ENCODE results near the gene OSBPL3.
"Not testable (repeated sequence)": the region's sequence is repeated elsewhere in the genome, so short reads cannot be mapped to it uniquely, and the experiment has no call there.

Gene OSBPL3

DNA sequence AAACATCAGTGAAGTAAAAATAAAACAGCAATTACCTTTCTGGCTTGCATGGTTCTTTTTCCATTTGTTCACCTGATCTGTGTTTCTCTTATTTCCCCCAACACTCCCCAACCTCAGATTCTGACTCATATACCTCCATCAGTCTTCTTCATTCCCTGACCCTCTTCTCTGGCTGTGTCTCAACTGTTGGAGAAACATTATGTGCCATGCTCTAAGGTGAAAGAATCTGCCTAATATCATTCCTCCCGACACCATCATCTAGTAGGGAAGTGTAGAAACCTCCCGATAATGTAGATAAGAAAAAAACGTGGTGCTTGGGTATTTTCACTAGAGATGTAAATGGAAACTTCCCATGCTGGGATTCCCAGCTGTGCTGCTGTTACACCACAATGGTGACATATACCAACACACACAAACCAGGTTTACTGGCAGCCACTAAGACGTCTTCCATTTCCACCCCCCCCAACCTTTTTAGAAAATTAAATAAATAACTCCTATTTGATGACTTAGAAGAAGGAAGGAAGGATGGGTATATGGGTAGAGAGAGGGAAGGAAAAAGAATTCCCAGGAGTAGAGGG, 63.4 kb downstream of the OSBPL3 start:
- no peak for DNase-seq

DNA sequence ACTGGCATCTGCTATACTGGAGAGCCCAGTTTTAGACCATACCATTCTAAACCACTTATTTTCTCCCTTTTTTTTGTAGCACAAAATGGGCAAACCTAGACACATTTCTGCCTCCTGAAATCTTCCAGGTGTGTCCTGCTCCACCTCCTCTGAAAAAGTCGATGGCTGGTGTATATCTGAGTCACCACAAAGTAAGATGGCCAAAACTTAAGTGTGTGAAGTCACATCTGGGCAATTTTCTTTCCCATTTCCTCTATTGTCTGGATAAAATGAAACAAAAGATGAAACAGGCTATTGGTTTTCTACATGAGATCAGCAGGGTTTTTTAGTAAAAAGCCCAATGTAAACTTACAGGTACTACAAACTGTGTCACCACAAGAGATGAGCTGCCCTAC, 65.5 kb downstream of the OSBPL3 start:
- no peak for DNase-seq

DNA sequence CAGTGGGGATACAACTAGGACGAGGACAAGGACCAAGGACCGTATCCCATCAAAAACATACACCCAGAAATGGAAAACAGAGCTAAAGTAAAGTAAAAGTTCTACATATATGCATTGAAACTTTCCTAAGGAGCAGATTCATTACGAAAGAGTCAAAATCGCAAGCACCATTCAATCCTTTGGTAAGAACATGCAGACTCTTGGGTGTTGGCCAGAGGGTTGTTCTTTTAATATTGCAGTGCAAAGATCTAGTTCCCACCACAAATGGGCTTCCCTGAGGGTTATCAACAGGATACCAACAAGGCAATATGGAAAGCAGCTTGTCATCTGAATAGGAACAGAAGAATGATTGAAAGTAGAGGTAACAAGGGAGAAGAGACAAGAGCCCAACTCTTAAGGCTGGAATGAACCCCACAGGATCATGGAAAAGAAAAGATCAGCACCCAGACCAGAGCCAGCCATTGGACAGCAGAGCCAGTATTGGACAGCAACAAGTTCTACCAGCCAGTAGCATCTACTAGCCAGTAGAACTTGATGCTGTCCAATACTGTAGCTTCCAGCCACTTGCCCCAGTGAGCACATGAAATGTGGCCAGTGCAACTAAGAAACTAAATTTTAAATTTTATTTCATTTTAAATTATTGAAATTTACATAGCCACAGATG, 66.0 kb downstream of the OSBPL3 start:
- DNase-seq: no peak

DNA sequence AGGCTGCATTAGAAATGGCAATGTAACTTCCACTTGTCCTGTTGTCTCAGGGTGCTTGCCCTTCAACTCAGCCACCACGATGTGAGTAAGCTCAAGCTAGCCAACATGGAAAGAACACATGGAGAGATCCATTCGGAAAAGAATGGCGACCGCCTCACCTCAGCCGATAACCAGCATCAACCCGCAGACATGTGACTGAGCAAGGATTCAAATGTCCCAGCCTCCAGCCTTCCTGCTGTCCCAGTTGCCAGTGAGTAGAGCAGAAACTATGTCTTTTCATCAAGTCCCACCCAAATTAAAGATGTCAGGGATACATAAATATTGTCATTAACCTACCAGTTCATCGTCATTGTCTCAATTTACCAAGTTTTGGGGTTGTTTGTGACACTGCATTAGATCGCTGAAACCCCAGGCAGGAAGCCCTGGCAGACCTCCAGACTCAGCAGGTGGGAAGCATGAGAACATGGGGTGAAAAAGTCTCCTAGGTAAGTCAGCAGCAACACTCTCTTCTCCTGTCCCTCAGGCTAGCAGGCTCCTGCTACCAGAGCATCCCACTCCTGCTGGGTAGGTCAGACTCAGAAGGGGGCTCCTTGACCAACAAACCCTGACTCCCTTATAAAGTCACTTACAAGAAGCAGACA, 67.0 kb downstream of the OSBPL3 start:
- DNase-seq: no peak

DNA sequence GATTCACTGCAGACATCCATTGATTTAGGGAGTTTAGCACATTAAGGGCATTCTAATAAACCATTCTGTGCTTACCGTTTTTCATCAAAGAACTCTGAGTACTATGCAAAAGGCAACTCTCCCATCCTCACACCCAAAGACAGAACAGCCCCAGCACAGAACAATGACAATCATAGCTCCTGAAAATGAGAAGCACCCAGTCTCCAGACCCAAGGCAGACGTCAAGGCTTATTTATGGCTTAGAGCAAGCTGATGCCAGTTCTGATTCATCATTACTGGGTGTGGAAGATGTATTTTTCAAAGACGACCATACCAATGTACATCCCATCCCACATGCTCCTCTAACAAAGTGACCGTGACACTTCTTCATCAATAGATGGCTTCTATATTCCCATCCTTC, 67.6 kb downstream of the OSBPL3 start:
- no peak for DNase-seq

DNA sequence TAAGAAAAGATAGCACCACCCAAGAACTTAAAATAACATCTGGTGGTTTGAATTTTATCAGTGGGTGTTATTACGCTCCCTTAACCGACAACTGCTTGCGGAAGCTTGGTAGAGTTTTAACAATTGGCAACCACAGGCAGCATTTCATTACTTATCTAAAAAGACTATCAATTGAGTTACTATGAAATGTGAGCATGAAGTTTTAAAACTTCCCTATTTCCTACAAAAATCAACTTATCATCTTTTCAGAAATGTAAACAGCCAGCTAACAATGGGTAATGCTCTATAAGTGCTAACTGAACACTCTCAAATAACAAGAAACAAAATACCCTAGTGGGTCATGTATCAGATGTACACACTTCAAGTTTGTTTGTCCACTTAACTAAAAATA, 68.8 kb downstream of the OSBPL3 start:
- peak in 3 of 6 experiments; percentile 31 to 53 (median 39) for DNase-seq

DNA sequence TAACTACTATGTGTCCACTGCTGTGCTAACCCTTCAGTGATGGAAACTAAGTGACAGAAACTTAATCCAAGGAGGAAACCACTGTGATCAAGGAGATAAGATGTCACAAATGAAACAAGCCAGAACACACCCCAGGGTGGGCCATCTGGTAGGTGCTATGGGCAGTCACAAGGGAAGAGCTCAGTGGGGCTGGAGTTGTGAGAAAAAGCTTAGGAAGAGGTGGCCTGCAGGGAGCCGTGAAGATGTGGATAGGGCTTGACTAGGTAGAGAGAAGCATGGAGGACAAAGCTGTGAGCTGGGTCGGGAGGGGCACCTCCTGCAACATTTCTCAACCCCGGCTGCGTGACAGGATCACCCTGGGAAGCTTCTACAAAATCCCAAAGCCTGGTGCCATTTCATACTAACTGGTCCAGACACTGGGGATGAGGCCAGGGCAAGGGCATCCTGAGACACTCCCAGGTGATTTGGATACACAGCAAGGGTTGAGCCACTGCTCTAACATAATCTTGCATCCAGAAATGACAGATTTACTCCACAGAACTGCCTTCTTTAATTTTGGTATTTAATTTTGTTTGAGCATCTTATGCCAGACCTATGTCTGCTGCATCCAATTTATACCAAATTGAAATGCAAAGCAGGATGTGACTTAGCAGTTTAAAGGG, 69.3 kb downstream of the OSBPL3 start:
- no peak for DNase-seq

DNA sequence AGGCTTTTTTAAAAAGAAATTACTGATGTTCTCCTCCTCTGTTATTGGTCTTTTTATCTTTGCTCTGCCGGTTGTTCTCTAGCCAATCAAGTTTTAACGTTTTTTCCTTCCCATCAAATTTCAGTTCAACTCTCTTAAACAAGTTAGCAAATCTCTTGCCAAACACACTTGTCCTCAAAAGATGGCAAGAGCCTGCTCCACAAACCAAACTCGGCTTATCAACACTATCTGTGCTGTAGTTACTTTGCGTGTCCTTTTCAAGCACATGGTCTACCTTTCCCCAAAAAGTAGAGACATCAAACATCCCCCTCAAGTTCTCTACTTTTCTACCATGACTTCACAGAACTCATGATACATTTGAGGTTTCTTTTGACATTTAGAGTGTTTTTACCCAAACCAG, 71.3 kb downstream of the OSBPL3 start:
- no peak for DNase-seq

DNA sequence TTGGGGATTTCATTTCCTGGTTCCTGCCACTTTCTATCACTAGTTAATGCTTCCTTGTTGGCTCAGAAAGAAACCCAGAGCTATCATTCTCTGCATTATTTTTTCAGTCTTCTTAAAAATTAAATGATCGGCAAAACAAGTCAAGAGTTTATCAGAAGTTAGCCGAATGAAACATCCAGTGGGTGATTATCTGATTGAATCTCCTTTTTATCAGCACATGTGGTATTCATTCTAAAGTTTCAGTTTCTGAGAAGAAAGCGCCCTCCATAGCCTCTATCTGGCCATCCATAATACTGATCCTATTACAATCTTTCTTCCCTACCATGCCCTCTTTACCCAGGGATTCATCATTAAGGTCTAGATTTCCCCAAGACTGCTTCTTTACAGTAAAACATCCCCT, 71.8 kb downstream of the OSBPL3 start:
- DNase-seq: no peak

DNA sequence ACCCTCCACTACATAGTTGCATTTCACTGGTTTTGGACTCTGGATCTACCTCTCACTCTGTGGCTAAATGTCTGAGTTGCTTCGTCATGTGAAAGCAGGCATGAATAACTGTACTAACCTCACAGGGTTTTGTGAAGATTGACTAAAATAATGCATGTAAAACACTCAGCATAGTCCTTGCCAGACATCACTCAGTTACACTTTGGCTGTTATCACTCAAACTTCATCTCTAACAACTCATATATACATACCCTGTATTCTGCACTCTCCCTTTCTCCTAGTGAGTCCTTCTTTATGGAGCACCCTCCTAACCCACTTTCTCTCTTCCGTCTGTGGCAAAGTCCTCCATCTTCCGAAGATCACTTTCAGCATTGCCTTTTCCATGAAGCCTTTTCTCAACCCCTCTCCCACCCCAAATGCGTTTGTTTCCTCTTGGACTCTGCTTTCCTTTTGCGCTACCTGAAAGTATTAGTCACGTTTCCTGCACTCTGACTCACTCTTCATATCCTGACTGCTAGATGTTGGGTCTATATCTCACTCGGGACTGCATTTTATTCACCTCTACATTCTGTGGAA, 72.6 kb downstream of the OSBPL3 start:
- no peak for DNase-seq

DNA sequence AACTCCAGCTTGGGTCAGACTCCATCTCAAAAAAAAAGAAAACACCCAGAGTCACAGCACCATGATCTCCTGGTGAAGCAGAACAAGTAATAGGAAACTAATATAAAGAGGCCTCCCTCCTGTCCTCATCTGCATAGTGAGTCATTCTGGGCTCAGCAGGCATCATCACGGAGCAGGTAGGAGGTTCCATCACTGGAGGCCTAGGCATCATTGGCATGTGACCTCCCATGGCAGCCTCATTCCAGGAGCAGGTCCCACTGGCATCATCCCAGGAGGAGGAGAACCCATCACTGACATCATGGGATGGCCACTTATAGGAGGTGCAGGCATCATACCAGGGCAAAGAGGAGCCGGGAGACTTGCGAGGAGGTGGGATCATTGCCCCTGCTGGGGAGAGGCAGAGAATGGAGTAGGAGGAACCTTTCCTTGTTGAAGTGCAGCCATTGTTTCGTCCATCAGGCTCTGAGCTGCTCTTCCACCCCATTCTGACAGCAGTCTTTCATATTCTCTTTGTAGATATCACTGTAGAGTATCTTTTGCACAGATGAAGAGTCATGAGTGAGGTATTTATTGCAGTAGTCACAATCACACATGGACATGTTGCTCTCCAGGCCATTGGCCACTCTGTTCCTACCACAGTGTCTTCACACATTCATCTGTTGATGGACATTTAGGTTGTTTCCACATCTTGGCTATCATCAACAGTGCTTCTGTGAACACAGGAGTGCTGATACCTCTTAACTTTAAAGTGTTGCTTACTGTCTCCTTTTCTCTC, 73.8 kb downstream of the OSBPL3 start:
- DNase-seq: no peak

DNA sequence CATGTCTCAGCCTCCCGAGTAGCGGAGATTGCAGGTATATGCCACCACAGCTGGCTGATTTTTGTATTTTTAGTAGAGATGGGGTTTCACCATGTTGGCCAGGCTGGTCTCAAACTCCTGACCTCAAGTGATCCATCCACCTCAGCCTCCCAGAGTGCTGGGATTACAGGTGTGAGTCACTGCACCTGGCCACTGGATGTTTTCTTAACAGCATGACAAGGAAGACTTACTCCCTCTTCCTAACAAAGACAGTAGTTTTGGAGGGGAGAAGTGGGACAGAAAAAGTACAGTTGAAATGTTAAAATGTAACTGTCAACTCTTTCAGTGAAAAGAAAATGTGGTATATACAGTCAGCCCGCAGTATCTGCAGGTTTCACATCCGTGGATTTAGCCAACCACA, 76.0 kb downstream of the OSBPL3 start:
- DNase-seq: not testable (repeated sequence)

DNA sequence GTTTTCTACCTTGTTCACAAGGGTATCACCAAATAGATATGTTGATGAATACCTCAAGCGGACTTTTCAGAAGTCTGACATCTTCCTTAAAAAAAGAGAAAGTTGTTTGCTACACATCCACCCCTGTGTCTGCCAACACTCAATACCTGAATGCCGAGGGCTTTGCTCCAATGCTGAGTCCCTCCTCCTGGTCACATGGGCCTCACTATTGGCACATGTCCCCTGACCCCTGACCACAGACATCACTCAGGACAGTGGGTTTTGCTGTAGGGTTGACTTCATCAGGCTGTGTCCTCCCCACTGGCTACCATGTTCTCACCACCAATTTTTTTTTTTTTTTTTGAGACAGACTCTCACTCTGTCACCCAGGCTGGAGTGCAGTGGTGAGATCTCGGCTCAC, 76.4 kb downstream of the OSBPL3 start:
- DNase-seq: no peak

DNA sequence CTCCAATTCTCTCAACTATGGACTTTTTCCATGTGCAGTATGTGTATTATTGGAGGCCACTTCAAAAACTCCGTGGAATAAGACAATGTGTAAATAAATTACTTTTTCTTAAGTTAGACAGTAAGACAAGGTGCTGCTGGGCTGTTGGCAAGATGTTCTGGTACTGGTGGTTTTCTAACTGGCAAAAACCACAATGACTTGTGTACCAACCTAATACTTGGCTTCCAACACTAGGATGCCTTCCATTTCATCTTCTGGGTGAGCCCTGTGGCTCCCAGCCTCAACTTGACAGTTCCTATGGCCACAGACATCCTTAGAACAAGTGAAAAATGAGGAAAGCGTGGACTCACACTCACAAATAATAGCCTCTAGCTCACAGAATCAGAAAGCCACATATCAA, 77.0 kb downstream of the OSBPL3 start:
- no peak for DNase-seq

DNA sequence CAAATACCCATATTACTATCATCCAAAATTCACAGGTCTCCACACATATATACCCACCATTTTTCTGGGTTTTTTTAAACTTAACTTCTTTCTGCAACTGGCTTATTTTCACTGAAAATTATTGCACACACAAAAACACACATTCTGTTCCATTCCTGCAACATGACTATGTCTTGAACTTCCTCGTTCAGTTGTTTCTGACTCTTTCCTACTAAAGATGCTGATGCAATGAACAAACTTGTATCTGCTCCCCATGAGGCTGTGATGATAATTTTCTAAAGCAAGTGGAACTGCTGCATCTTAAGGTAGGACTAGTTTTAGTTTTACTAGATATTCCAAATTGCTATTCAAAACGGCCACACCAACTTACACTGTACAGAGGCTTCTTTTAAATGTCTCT, 77.7 kb downstream of the OSBPL3 start:
- DNase-seq: no peak

DNA sequence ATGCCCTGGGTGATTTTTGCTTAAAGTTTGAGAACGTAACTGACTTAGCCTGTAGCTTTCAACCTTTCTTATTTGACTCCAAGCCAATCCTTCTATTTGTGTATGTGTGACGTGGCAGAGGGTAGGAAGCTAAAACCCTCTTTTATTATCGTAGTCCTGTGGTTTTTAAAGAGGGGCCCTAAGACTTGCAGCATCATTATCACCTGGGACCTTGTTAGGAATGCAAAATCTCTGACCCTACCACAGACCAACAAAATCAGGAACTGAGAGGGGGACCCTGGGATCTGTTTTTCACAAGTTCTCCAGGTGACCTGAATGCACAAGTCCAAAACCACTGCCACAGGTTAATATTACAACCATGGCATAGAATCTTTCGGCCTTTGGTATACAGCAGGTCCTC, 80.1 kb downstream of the OSBPL3 start:
- DNase-seq: no peak

DNA sequence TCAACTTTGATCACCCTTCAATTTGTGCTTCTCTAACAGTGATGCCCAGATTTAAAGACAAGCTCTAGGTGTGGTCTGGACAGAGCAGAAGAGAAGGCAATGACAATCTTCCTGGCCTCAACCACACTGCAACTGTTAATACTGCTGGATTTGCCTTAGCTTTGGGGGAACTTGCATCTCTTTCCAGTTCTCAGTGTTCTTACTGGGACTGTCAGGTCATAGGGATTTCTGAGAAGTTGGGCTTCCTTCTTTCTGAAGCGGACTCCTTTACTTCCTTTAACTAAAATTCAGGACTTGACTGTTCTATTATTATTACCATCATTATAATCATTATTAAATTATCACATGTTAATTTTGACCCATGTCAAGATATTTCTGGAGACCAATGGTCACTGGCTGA, 80.8 kb downstream of the OSBPL3 start:
- DNase-seq: no peak

DNA sequence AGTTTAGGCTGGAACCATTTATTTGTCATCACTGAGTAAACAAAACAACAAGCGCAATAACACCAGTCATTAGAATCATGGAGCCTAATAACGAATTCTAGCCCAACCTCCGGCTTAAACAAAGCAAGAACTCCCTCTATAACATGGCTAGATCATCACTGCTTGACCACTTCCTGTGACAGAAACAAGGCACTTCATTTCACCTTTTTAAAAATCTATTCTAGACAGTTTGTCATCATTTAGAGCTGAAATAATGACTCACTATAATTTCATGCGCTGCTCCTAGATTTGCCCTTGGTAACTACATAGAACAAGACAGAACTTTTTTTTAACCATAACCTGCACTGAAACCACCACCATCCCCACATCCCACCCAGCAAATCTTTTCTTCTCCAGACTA, 81.3 kb downstream of the OSBPL3 start:
- DNase-seq: no peak

DNA sequence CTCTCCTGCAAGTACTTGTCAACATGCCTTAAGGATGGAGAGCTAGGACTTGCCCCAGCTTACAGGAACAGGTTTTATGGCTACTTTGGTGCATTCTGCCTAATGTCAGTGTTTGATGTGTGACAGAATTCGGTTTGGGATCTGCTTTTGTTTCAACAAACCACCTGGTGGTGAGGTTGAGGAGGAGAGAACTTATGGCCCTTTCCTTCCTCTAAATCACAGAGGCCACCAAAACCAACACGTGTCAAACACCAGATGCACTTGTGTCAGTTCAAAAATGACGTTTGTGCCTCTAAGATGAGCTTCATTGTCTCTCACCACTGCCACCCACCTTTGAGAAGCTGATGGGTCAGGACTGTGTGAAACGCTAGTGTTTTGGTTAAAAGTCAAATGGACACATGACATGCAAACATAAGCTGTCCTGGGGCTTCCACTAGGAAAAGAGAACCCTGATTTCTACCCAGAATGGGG, 83.9 kb downstream of the OSBPL3 start:
- DNase-seq: peak in 1 of 6 experiments; percentile 4

DNA sequence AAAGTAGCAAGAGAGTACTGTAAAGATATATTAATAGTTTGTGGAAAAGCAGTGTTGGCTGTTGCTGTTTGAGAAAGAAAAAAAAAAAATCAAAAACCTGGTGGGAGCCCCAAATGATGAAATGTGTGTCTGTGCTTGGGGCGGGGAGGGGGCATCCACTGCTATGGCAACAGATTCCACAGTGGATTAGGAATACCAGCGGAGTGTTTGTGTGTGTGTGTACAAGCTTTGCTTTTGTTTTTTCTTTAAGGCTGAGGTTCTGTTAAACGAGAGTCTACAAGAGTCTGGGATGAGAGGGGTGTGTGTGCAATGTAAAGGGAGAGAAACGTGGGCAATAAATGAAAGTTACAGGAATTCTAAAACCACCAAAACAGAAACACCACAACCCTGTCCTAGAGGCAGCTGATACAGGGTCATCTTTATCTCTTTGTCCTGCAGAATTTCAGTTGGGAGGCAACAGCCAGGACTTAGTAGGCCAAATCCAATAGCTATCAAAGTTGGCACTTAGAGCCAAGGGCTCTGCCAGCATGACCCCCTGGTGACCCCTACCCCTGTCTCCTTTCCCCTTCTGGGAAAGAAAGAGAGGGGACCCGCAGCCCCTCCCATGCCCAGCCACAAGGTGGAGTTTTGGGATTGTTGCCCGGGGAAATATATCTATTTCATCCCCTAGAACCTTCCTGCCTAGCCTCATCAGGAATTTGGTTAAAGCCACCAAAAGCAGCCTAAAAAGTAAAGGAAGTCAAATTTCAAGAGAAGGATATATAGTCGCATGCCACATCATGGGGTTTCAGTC, 85.4 kb downstream of the OSBPL3 start:
- DNase-seq: no peak

DNA sequence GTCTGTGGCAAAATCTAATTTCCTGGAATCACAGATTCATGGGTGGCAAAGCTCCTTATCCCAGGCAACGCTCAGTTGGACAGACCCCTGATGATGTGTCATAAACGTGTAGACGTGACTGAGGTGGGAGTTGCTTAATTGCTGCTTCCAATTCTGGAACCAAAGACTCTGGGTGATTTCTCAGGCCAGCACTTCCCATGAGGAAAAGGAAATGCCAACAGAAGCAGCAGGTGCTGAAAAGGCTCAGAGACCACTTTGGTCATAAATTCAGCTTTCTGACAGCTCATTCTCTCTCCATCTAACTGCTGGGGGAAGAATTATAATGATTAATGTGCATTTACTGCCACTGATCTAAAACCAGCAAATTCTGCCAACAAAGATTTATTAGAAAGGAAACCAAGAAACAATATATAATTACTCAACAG, 88.7 kb downstream of the OSBPL3 start:
- DNase-seq: no peak

DNA sequence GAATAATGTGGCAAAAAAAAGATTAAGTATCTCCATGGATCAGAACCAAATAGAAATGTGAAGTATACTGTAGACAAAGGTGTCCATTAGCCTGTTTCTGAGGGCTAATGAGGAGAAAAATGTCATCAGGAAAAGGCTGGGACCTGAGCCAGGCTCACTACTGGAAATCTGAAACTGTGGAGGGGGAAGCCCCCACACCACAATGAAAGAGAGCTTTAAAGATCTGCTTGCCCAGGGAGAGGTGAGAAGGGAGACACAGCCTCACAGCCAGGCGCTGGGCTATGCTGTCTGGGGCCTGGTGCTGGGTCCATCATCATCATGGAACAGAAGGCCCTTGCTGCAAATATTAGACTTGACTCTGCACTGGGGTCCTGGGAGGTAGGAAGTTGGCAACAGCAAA, 90.4 kb downstream of the OSBPL3 start:
- DNase-seq: no peak

Measured in stimulated activated naive CD4-positive, alpha-beta T cell (primary cell).